ENCODE data around the gene PNMT.

PNMT gene

DNA sequence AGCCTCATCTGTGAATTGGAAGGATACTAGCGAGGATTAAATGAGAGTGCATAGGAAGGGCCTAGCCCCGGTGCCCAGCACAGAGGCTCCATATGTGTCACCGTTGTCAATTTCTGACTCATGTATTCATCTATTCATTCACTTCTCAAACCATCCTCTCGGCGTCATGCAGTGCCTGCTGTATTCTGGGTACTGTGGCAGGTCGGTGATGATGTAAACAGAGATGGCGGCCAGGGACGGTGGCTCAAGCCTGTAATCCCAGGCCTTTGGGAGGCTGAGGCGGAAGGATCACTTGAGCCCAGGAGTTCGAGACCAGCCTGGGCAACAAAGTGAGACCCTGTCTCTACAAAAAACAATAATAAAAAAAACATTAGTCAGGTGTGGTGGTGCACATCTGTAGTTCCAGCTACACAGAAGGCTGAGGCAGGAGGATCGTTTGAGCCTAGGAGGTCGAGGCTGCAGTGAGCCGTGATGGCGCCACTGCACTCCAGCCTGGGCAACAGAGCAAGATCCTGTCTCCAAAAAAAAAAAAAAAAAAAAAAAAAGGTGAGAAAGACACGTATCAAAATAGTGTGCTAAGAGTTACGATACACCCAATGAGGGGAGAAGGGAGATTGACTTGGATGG, 45.8 kb upstream of the PNMT start (continued):
- TF ChIP-seq, protein P1, sequence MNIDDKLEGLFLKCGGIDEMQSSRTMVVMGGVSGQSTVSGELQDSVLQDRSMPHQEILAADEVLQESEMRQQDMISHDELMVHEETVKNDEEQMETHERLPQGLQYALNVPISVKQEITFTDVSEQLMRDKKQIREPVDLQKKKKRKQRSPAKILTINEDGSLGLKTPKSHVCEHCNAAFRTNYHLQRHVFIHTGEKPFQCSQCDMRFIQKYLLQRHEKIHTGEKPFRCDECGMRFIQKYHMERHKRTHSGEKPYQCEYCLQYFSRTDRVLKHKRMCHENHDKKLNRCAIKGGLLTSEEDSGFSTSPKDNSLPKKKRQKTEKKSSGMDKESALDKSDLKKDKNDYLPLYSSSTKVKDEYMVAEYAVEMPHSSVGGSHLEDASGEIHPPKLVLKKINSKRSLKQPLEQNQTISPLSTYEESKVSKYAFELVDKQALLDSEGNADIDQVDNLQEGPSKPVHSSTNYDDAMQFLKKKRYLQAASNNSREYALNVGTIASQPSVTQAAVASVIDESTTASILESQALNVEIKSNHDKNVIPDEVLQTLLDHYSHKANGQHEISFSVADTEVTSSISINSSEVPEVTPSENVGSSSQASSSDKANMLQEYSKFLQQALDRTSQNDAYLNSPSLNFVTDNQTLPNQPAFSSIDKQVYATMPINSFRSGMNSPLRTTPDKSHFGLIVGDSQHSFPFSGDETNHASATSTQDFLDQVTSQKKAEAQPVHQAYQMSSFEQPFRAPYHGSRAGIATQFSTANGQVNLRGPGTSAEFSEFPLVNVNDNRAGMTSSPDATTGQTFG (tag by site-specific recombination; IDR thresholded peaks at IDR 0.05; ENCODE audit: borderline replicate concordance): no peak
- peak; percentile 89 for TF ChIP-seq ZNF121 (tag by site-specific recombination; IDR thresholded peaks at IDR 0.05)
- TF ChIP-seq ZNF366 (tag by site-specific recombination; conservative IDR thresholded peaks at IDR 0.05): 0 out of 2 replicates have a peak, but pooled peaks have one; percentile 33

DNA sequence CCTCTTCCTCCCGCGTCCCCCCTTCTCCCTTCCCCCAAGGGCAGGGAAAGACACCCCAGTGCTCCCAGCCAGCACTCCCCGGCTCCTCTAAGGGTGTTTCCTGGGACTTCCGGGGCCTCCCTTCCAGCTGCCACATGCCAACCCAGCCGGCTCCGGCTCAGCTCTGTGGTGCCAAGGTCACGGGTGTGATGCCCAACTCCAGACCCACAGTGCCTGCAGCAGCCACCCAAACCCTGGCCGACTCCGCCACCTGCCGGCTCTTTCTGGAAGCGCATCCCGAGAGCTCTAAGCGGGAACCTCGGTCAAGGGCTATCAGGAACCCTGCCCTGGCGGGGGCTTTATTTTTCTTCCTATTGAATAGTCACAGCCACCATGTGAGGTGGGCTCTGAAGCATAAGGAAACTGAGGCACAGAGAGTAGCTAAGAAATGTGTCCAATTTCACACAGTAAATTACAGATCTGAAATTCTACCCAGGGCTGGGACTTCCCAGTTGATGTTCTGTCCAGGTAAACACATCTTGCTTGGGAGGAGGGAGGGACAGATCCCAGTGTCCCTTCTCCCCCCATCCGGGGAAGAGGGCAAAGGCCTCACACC, 44.8 kb upstream of the PNMT start:
- Histone ChIP-seq H3K4me1 (ENCODE audit: control insufficient read depth, insufficient read depth, low read length) (peaks cover 4% of the 10 kb centered on the region; the same call in 1 of the 2 replicates), H3K9me3 (ENCODE audit: control insufficient read depth, insufficient read depth, low read depth, low read length) (no peaks in the 10 kb centered on the region), H3K4me3 (ENCODE audit: low read depth, low read length) (no peak overlapping the region), H3K36me3 (ENCODE audit: control insufficient read depth in 2 of 2, insufficient read depth in 1 of 2, low read length in 2 of 2) (no peaks in the 10 kb centered on the region), H3K27ac (ENCODE audit: extremely low read depth, low read depth, low read length) (no peak overlapping the region)
- CTCF ChIA-PET: interaction anchor here (0.6 to 11.8 kb wide), 67 partner anchors 10 to 726 kb away, joined by 3 to 475 read pairs (median 5); partner anchors contain the start of genes ERBB2, MIEN1, NEUROD2 and PNMT
- POLR2A ChIA-PET: interaction anchor here (0.6 kb wide), 3 partner anchors 40 to 205 kb away, joined by 3 to 9 read pairs (median 5); no protein-coding TSS in a partner anchor
- TF ChIP-seq ZNF596 (tag by site-specific recombination; IDR thresholded peaks at IDR 0.05) (no peak), ZNF169 (tag by site-specific recombination; IDR thresholded peaks at IDR 0.05) (no peak), ZNF571 (tag by site-specific recombination; IDR thresholded peaks at IDR 0.05) (no peak), ZNF2 (tag by site-specific recombination; IDR thresholded peaks at IDR 0.05) (peak; percentile 76), ZNF391 (tag by site-specific recombination; IDR thresholded peaks at IDR 0.05; ENCODE audit: borderline replicate concordance, low read depth) (no peak), ZNF223 (tag by site-specific recombination; IDR thresholded peaks at IDR 0.05) (no peak), ZNF239 (tag by site-specific recombination; IDR thresholded peaks at IDR 0.05) (no peak), SETDB1 (IDR thresholded peaks at IDR 0.05; ENCODE audit: insufficient read length, low read length) (no peak), ZNF654 (tag by site-specific recombination; IDR thresholded peaks at IDR 0.05; ENCODE audit: low read depth) (peak; percentile 77), ZNF48 (tag by site-specific recombination; IDR thresholded peaks at IDR 0.05) (no peak), ZNF830 (tag by site-specific recombination; IDR thresholded peaks at IDR 0.05; ENCODE audit: low read depth) (no peak), BCL11B (tag by site-specific recombination; IDR thresholded peaks at IDR 0.05; ENCODE audit: low read depth) (0 out of 2 replicates have a peak, but pooled peaks have one; percentile 18), ZNF350 (tag by site-specific recombination; IDR thresholded peaks at IDR 0.05) (no peak), GLIS2 (tag by site-specific recombination; IDR thresholded peaks at IDR 0.05) (no peak), ZNF132 (tag by site-specific recombination; IDR thresholded peaks at IDR 0.05; ENCODE audit: borderline replicate concordance) (no peak), ZNF785 (tag by site-specific recombination; IDR thresholded peaks at IDR 0.05) (no peak), ZNF791 (tag by site-specific recombination; IDR thresholded peaks at IDR 0.05) (no peak), YY1 (tag by site-specific recombination; IDR thresholded peaks at IDR 0.05) (no peak), ZNF623 (tag by site-specific recombination; IDR thresholded peaks at IDR 0.05) (no peak)
- TF ChIP-seq, protein P2, sequence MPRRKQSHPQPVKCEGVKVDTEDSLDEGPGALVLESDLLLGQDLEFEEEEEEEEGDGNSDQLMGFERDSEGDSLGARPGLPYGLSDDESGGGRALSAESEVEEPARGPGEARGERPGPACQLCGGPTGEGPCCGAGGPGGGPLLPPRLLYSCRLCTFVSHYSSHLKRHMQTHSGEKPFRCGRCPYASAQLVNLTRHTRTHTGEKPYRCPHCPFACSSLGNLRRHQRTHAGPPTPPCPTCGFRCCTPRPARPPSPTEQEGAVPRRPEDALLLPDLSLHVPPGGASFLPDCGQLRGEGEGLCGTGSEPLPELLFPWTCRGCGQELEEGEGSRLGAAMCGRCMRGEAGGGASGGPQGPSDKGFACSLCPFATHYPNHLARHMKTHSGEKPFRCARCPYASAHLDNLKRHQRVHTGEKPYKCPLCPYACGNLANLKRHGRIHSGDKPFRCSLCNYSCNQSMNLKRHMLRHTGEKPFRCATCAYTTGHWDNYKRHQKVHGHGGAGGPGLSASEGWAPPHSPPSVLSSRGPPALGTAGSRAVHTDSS (tag by site-specific recombination; IDR thresholded peaks at IDR 0.05): no peak
- TF ChIP-seq, protein P3, sequence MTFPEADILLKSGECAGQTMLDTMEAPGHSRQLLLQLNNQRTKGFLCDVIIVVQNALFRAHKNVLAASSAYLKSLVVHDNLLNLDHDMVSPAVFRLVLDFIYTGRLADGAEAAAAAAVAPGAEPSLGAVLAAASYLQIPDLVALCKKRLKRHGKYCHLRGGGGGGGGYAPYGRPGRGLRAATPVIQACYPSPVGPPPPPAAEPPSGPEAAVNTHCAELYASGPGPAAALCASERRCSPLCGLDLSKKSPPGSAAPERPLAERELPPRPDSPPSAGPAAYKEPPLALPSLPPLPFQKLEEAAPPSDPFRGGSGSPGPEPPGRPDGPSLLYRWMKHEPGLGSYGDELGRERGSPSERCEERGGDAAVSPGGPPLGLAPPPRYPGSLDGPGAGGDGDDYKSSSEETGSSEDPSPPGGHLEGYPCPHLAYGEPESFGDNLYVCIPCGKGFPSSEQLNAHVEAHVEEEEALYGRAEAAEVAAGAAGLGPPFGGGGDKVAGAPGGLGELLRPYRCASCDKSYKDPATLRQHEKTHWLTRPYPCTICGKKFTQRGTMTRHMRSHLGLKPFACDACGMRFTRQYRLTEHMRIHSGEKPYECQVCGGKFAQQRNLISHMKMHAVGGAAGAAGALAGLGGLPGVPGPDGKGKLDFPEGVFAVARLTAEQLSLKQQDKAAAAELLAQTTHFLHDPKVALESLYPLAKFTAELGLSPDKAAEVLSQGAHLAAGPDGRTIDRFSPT (tag by site-specific recombination; IDR thresholded peaks at IDR 0.05): peak; percentile 97
- TF ChIP-seq, protein P4, sequence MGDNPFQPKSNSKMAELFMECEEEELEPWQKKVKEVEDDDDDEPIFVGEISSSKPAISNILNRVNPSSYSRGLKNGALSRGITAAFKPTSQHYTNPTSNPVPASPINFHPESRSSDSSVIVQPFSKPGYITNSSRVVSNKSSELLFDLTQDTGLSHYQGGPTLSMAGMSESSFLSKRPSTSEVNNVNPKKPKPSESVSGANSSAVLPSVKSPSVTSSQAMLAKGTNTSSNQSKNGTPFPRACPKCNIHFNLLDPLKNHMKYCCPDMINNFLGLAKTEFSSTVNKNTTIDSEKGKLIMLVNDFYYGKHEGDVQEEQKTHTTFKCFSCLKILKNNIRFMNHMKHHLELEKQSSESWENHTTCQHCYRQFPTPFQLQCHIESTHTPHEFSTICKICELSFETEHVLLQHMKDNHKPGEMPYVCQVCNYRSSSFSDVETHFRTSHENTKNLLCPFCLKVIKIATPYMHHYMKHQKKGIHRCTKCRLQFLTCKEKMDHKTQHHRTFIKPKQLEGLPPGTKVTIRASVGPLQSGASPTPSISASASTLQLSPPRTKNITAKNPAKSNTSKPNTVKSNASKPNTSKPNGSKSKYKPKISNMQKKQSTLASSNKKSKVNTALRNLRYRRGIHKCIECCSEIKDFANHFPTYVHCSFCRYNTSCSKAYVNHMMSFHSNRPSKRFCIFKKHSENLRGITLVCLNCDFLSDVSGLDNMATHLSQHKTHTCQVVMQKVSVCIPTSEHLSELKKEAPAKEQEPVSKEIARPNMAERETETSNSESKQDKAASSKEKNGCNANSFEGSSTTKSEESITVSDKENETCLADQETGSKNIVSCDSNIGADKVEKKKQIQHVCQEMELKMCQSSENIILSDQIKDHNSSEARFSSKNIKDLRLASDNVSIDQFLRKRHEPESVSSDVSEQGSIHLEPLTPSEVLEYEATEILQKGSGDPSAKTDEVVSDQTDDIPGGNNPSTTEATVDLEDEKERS (tag by site-specific recombination; IDR thresholded peaks at IDR 0.05): no peak
- TF ChIP-seq, protein P5, sequence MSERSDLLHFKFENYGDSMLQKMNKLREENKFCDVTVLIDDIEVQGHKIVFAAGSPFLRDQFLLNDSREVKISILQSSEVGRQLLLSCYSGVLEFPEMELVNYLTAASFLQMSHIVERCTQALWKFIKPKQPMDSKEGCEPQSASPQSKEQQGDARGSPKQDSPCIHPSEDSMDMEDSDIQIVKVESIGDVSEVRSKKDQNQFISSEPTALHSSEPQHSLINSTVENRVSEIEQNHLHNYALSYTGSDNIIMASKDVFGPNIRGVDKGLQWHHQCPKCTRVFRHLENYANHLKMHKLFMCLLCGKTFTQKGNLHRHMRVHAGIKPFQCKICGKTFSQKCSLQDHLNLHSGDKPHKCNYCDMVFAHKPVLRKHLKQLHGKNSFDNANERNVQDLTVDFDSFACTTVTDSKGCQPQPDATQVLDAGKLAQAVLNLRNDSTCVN (tag by site-specific recombination; optimal IDR thresholded peaks at IDR 0.05): no peak
